Endothelial cell of hepatic sinusoid (primary cell): Measurements from ENCODE around the gene E2F7.
"Not testable (repeated sequence)": the region's sequence is repeated elsewhere in the genome, so short reads cannot be mapped to it uniquely, and the experiment has no call there.

Source experiments
- in situ Hi-C: cut with HindIII; loops from 2 replicates; pipeline ENCODE4 v1.10.0; 2017; ENCODE audit warnings: low sequenced_read_pairs

The E2F7 gene, protein sequence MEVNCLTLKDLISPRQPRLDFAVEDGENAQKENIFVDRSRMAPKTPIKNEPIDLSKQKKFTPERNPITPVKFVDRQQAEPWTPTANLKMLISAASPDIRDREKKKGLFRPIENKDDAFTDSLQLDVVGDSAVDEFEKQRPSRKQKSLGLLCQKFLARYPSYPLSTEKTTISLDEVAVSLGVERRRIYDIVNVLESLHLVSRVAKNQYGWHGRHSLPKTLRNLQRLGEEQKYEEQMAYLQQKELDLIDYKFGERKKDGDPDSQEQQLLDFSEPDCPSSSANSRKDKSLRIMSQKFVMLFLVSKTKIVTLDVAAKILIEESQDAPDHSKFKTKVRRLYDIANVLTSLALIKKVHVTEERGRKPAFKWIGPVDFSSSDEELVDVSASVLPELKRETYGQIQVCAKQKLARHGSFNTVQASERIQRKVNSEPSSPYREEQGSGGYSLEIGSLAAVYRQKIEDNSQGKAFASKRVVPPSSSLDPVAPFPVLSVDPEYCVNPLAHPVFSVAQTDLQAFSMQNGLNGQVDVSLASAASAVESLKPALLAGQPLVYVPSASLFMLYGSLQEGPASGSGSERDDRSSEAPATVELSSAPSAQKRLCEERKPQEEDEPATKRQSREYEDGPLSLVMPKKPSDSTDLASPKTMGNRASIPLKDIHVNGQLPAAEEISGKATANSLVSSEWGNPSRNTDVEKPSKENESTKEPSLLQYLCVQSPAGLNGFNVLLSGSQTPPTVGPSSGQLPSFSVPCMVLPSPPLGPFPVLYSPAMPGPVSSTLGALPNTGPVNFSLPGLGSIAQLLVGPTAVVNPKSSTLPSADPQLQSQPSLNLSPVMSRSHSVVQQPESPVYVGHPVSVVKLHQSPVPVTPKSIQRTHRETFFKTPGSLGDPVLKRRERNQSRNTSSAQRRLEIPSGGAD

GRCh38 chr12:77065361-77066204, at the start of gene E2F7:
Gene E2F7, minus strand, starts transcription at chr12:77065569. Its CDS starts 934 bp downstream, at chr12:77064635.
- in situ Hi-C loops: loop anchor here (25.0 kb wide), 1 partner anchor 247 kb away; no protein-coding TSS in a partner anchor

DNA sequence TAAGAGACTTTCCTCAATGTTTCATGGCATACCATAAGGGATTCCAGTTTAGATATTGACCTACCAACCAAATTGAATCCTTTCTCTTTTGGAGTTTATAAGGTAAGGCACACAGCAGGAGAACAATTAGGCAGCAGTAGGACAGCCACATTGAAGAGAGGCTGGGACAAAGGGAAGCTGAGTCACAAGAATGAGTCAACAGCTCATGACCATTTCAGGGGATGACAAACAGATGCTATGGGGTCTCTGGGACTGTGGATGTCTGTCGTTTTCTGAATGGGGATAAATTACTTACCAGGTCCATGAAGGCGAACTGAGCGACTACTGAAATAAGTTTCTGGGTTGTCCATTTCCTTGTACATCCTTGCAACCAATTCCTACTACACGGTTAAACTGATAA, 48.6 kb upstream of the E2F7 start:
- in situ Hi-C loops: no loop called here

DNA sequence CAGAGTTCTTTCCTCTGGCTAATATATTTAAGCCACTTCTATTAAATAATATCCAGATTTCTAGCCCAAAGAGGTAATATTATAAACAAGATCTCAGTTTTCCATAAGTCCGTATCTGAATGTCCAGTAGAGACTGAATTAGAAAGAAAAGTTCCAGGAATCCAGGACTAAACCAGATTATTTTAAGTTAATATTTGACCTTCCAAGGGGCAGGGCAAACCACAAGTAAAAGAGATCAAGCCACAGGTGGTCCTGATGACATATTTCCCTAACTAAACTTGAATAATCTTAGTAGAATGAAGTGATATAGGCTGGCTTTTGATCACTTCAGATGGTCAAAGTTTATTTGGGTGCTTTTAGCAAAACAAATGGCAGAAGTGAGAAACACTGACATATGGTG, 43.3 kb upstream of the E2F7 start:
- in situ Hi-C loops: no loop called here

GRCh38 chr12:77107121-77107520, 41.8 kb upstream of the E2F7 start:
- in situ Hi-C loops: no loop called here

DNA sequence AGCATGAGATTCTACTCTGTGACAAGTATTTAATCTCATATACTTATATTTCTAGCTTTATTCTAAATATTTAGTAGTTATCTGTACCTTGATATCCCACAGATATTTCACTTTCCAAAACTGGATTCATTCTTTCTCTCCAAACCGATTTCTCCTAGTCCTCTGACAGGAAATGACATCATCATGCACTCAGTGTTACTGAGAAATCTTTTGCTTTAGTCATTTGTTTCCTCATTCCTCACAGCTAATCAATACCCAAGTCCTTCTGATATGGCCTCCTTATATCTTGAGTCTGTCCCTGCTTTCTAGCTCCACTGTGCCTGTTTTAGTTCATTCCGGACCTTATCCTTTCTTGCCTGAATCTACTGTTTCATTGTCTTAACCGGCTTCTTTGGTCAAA, 39.4 kb upstream of the E2F7 start:
- in situ Hi-C loops: no loop called here

GRCh38 chr12:77104286-77104685, 38.9 kb upstream of the E2F7 start:
- in situ Hi-C loops: no loop called here

DNA sequence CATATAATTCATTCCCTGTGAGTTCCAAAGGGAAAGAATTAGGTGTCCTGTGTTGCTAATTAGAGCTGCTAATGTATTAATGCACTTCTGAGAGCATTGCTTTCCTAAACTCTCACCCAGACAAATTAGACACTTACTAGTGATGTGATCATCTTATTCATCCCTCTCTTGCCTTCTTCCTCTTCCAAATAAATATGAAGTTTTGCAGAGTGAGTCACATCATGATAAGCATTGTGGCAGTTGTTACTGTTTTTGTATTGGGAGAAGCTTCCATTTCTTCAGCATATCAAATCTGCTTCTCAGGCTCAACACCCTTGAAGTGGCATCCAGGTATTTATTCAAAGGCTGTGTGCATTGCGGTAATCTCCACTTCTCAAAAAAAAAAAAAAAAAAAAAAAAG, 37.3 kb upstream of the E2F7 start:
- in situ Hi-C loops: no loop called here

DNA sequence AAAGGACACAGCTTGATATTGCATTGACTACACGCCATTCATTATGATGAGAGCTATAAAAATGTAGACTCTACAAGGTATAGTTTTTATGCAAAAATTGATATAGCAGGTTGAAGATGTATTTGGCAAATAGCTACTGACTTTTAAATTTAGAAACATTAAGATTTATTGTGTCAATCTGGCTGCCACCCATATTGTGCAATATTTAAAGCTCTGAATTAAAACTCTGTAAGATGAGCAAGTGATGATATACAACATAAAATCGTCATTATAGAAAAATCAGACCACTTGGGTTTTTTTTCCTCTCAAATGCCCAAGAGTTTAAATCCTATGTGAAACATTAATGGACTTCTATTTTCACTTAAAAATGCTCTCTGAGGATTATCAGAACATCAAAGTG, 36.8 kb upstream of the E2F7 start:
- in situ Hi-C loops: no loop called here

DNA sequence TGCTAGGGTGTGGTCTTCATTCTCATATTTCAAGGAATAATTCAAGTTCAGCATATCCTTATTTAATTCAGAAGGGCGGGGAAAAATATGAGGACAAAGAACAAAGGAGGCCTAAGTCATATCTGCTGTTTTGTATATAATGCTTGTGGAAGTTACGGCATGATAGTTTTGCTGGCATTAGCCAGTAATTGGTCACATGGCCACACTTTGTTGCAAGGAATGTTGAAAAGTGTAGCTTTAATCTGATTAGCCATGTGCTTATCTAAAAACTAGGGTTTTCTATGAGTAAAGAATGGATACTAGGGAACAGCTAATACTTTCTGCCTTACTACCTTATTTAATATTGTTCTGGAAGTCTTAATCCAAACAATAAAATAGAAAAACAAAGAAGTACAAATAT, 34.4 kb upstream of the E2F7 start:
- in situ Hi-C loops: no loop called here

DNA sequence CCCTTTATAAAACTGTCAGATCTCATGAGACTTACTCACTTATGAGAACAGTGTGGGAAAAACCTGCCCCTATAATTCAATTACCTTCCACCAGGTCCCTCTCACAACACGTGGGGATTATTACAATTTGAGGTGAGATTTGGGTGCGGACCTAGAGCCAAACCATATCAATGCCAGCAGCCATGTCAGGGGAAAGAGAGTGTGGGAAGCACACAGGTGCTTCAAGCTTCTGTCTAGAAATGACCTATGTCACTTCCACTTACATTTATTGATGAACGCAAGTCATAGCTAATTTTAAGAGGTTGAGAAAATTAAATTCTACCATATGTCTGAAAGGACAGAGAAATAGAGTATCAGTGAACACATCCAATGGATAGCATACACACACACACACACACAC, 32.5 kb upstream of the E2F7 start:
- in situ Hi-C loops: no loop called here

DNA sequence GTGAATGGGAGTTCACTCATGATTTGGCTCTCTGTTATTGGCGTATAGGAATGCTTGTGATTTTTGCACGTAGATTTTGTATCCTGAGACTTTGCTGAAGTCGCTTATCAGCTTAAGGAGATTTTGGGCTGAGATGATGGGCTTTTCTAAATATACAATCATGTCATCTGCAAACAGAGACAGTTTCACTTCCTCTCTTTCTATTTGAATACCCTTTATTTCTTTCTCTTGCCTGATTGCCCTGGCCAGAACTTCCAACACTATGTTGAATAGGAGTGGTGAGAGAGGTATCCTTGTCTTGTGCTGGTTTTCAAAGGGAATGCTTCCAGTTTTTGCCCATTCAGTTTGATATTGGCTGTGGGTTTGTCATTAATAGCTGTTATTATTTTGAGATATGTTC, 26.9 kb upstream of the E2F7 start:
- in situ Hi-C loops: not testable (repeated sequence)

DNA sequence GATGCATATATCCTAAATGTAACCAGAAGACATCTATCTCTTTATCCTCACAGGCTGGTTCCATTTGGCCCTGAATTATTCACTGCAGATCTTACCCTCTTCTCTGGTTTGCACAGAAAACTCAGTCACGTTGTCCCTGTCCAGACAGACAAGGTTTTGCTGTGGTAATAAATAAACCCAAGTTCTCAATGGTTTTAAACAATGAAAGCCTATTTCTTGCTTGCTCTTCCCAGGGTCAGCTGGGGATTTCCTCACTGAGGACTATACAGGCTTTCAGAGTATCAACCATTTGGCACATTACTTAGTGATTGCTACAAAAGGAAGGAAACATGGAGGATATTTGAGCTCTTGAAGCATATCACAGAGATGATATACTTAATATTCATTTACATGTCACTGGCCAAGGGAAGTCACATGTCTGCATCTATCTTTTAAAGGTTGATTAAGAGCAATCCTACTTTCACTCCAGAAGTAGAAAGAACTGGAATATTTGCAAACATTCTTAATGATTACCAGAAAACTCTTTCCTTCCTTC, 24.4 kb upstream of the E2F7 start:
- in situ Hi-C loops: no loop called here

GRCh38 chr12:77087427-77087826, 22.1 kb upstream of the E2F7 start:
- in situ Hi-C loops: no loop called here

DNA sequence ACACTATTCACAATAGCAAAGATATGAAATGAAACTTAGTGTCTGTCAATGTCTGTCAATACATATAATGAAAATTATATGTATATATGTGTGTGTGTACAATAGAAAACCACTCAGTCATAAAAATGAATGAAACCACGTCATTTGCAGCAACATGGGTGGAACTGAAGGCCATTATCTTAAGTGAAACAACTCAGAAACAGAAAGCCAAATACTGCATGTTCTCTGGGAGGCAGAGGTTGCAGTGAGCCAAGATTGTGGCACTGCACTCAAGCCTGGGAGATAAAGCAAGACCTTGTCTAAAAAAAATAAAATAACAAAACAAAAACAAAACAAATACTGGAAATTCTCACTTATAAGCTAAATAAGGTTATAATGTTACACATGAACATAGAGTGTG, 16.7 kb upstream of the E2F7 start:
- in situ Hi-C loops: no loop called here

GRCh38 chr12:77079631-77080030, 14.3 kb upstream of the E2F7 start:
- in situ Hi-C loops: no loop called here

DNA sequence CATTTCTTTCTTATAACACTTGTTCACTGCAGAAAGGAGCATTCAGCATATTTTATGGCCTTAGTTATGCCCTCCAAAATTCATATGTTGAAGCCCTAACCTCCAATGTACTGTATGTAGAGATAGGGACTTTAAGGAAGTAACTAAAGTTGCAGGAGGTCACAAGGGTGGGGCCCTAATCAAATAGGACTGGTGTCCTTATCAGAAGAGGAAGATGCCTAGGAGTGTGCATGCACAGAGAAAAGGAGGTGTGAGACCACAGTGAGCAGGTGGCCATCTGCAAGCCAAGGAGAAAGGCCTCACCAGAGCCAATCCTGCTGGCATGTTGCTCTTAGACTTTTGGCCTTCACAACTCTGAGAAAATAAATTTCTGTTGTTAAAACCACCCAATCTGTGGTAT, 12.9 kb upstream of the E2F7 start:
- in situ Hi-C loops: no loop called here

- in situ Hi-C loops: no loop called here
Observed at GRCh38 chr12:77076886-77077285, 11.5 kb upstream of the E2F7 start.

GRCh38 chr12:77073894-77074293, 8.5 kb upstream of the E2F7 start:
- in situ Hi-C loops: loop anchor here (25.0 kb wide), 1 partner anchor 238 kb away; no protein-coding TSS in a partner anchor

DNA sequence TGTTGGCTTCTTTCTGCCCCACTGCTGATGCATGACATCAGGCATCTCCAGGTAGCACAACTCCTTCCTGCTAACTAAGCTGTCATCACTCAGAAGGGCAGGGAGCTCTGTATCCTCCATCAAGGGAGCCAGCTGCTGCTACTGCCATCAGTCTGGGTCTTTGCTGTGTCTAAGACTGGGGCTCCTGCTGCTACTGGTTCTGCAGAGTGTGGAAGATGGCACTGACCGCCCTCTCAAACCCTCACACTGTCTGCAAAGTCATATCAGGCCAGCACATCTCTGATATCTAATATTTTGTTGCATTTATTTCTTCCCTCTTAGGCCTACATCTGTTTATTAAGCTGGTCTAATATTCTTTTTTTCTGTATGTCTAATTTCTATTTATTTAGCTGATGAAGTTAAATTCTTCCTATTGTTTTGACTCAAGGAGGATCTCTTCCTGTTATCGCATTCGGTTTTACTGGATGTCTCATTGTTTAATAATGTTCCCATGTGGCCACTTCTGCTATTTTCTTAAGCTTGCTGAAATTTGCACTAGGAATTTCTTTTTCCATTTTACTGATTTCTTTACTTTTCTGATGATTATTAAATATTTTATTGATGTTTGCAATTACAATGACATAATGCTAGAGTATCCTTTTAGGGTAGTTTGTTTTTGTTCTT, 7.6 kb upstream of the E2F7 start:
- in situ Hi-C loops: loop anchor here (25.0 kb wide), 1 partner anchor 239 kb away; no protein-coding TSS in a partner anchor
